Kidney tubule cell (primary cell): ENCODE data around the gene SLC25A51.
A peak's percentile ranks its signal among the peaks of the same experiment; 100 is the strongest.
"Not testable (repeated sequence)": the region's sequence is repeated elsewhere in the genome, so short reads cannot be mapped to it uniquely, and the experiment has no call there.

Source experiments
- DNase-seq: peaks from one replicate; pipeline ENCODE4 v3.0.0-alpha.2; 2018; ENCODE audit warnings: low spot score

Gene SLC25A51

DNA sequence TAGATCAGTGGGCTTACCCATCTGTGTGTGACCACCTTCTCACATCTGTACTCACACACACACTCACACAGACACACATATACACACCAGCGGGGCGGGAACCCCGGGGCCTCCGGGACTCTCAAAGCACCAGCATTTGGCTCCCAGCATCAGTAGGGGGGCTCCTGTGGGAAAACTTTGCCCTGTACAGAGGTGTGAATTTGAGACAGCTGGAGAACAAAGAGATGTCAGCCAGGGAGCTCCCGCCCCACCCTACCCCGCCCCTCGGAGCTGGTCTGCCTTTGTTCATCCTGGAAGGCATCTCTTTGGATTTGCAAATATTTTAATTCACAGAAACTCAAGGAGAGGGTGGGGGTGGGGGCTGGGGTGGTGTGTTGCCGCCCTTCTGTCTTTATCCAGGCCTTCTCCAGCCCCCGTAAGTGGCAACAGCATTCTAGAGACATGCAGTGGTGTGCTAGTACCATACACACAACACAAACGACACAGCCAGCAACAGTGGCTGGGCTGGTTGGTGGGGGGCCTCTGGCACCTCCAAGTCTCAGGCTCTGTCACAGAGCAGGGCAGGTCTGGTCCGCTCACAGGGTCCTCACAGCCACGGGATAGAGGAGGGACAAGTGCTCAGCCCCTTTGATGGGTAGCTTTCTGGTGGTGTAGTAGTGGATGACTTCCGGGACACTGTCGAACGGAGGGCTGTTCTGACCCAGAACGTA, 15.5 kb upstream of the SLC25A51 start:
- DNase-seq, result no peak

DNA sequence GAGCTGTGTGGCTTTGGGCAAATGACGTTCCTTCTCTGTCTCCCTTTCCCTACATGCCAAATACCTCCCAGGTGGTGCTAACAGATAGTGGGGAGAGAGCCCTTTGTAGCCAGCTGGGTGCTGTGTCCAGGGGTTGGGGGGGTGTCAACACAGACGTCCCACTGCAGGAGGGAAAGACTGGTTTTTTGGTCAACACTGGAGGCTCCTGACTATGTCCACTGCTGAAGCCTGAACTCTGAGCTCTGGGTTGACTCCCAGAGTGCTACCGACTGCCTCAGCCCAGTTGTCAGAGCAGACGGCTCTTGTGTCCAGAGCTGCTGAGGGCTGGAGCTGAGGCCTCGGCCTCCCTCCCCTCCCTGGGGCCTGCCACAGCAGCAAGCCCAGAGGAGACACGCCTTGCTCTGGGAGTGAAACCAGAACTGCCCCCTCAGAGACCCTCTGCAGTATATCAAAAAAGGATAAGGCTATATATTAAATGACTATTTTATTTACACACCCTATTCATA, 14.8 kb upstream of the SLC25A51 start:
- DNase-seq, result no peak

DNA sequence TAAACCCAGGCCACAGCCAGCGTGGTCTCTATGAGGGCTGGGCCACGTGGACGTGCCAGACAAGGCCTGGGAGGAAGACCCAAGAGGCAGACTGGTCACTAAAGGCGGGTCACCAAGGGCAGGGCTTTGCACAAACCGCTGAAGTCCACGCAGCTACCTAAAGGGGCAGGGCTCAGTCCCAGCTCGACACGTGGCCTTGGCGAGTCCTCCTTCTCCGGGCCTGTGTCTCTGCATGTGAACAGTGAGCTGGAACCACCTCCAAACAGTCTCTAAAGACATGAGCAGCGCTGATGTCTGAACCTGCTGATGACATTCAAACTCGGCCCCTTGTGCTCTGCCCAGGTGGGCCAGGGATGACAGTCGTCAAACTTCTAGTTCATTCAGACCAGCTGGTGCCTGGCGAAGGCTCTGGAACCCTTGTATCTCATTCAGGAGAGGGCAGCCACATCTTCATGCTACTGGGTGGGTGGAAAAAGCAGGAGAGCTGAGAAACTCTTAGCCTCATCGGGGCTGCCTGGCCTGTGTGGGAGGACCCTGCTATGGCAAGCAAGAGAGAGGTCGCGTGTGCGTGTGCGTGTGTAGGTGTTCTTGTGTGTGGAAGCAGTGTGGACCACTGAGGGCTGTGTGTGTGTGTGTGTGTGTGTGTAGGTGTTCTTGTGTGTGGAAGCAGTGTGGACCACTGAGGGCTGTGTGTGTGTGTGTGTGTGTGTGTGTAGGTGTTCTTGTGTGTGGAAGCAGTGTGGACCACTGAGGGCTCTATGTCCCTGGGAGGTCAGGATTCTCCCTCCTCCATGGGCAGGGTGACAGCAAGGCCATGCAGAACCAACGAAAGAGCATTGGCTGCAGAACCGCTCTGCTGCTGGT, 14.1 kb upstream of the SLC25A51 start:
- no peak for DNase-seq

DNA sequence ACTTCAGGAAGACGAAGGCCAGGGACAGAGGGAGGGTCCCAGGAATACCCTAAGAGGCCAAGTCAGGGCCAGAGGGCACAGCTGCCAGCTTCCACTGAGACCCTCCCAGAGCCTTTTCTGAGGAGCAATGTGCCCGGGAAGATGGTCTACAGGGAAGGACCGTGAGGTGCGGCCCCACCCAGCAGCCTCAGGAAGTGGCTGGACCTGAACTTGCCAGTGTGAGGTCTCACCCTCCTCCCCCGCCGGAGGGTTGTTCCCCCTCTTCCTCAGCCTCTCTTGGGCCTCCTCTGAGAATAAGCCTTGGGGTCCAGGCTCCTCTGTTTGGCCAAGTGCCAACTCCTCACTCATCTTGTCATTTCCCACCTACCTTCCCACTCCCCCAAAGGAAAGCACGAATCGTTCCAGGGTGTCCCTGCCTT, 13.4 kb upstream of the SLC25A51 start:
- DNase-seq, result no peak

DNA sequence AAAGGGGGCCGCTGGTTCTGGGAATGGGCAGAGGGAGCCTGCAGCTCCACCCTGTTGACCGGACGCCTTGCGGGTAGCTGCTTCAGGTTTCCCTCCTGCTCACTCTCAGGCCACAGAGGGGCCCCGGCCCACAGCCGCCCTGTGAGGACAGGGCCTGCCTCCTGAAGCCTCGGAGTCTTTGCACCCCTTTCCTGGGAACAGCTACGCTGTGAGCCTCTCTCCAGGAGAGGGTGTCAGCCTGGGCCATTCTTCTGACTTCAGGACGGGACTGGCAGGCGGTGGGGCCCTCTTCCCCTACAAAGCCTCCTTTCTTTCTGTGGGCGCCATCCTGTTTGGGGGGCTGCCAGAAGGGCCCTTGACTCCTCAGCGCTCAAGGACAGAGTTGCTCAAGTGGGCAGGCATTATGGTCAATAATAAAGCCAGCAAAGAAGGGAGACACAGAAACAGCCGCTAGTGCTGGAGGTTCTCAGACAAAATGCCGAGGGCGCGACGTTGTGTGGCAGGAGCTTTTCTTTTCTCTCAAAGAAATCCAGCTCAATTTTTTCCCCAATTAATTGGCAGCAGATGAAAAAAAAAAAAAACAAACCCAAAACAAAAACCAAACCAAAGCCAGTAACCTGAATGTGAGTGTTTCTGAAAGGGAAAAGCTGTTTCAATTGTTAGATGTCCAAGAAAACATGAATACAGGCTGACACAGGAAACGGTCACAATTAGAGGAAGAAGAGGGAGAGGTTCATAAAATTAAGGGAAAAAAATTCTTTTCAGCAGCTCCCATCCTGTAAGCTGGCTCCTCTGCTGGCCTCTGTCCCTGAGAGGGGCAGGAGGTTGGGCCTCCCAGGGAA, 12.8 kb upstream of the SLC25A51 start:
- DNase-seq, result no peak

DNA sequence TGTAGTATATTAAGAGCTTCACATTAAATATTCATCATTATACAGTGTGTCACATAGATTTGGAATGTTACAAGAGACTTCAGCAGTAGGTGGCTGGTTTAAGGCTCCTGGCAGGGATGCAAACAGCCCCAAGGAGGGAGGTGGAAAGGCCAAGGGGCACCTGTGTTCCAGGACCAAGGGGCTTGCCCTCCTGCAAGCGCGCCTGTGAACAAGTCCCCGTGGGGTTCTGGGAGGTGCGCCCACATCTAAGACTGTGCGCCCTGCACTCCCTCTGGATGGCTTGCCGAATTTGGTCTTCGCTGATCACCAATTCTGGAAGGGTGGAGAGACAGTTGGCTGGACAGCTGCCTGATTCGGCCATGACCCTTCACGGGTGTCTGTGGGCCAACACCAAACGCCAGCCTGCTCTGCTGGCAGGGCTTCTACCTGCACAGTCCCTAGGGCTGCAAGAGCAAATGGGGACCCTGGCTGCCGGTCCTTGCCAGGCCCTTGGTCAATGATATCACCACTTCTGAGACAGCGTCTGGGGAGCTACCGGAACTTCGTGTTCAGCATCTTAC, 12.1 kb upstream of the SLC25A51 start:
- no peak for DNase-seq

DNA sequence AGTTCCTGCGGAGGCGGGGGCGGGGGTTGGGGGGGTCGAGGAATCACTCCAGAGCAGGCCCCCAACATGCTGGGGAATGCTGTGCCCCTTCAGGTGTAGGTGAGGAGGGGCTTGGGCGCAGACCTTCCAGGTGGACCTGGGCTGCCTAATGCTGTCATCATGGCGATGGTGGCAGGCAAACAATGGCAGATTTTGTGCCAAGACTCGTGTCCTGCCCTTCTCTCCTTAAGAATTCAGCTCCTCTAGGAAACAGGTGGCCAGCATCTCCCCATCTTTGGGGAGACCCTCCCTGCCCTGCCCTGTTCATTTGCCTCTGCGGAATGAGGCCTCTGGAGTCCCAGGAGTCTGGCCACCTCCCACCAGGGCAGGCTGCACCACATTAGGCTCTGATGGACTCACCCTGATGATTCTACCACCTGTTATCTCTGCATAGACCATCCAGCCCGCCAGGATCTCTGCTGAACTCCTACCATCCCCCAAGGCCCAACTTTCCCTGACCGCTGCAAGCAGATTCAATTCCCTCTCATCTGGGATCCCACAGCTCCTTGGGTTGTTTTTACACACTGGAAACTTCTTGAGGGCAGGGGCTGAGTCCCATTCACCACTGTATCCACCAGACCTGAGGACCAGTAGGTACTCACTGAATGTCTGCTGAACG, 10.9 kb upstream of the SLC25A51 start:
- DNase-seq, result no peak

DNA sequence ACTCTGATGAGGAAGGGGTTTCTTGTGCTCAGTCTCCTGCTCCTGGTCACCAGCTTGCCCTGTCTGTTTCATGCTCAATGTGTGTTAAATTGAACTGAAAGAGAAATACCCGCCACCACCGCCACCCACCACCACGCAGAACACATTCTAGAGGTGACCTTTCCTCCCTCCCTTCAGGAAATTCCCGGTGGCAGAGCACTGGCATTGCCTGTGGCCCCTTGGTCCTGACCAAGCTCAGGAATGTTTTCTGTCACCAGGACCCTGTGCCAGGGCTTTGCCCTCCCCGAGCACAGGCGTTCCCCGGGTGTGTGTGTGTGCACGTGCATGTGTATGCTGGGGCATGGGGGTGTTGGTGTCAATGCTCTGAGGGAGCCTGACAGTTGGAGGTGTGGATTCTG, 10.2 kb upstream of the SLC25A51 start:
- no peak for DNase-seq

DNA sequence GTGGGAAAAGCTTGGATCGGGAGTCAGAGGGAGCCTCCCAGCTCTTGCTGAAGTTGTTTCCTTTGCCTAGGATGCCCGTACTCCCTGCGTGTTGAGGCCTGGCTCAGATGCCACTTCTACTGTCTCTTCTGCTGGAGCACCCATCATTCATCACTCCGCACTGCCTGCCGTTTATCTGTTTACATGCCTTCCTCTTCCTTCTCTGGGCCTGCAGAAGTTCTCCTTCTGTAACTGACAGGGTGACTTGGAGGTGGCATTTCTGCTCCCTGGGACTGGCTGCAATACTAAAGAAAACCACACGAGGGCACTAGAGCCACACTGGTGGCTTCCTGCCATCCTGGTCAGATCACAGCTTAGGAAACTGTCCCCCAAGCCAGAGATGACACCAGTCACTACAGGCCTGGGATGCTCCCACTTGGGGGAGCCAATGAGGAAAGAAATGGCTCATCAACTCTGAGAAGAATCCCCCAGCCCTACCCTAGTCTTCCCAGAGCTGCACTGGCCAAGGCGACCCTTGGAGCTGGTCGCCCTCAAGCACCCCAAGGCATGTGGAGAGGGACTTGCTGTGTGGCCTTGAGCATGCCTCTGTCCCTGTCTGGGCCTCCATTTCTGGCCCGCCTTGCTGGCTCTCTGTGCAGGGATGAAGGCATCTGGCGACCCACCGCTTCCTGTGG, 9.7 kb upstream of the SLC25A51 start:
- DNase-seq, result peak; percentile 82

DNA sequence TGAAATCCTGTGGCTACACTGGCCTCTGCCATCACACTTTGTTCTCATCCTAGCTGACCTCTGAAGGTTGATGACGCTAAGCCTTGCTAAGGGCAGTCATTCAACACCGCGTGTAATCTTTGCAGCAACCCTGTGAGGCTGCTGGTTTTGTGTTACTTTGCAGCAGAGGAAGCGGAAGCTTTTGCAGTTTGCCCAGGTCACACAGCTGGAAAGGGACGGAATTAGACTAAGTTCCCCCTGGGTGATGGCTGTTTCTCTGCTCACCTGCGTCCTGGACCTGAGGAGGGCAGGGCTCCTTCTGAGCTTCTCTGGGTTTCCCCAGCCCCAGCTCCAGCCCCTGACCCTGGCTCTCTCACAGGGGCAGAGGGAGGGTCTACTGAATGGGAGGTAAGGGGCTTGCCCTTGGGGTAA, 7.3 kb upstream of the SLC25A51 start:
- no peak for DNase-seq

DNA sequence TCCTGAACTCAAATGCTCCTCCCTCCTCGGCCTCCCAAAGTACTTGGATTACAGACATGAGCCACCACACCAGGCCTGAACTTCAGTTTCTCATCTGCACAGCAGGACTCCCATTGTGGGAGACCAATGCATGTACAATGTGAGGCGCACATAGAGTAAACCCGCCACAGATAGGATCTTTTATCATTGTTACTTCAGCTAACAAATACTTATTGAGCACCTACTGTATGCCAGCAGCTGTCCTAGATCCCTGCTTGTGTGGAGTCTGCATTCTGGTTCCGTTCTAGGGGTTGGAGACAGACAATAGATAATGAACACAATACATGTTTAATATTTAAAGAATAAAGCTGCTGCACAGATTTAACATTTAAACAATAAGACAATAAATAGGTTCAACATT, 6.3 kb upstream of the SLC25A51 start:
- DNase-seq, result no peak

DNA sequence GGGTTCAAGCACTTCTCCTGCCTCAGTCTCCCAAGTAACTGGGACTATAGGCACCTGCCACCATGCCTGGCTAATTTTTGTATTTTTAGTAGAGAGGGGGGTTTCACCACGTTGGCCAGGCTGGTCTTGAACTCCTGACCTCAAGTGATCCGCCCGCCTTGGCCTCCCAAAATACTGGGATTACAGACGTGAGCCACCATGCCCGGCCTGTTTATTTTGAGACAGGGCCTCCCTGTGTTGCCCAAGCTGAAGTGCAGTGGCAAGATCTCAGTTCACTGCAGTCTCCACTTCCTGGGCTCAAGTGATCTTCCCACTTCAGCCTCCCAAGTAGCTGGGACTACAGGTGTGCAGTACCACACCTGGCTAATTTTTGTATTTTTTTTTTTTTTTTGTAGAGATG, 5.9 kb upstream of the SLC25A51 start:
- DNase-seq, result not testable (repeated sequence)

DNA sequence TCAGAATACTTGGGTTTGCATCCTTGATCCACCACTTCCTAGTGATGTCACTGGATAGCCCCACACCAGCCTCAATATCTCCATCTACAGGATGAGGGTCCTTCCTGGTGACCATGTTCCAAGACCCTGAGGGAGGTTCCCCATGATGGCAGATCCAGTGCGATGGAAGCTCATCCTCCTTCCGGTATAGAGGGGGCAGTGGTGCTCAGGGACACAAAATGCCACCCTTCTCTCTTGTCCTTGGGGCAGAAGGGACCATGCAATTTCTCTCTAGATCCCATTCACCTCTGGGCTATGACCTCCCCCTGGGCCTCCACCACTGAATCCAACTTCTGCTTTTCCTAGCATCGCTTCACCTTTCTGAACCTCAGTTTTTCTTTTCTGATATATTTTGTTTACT, 5.4 kb upstream of the SLC25A51 start:
- DNase-seq, result no peak

DNA sequence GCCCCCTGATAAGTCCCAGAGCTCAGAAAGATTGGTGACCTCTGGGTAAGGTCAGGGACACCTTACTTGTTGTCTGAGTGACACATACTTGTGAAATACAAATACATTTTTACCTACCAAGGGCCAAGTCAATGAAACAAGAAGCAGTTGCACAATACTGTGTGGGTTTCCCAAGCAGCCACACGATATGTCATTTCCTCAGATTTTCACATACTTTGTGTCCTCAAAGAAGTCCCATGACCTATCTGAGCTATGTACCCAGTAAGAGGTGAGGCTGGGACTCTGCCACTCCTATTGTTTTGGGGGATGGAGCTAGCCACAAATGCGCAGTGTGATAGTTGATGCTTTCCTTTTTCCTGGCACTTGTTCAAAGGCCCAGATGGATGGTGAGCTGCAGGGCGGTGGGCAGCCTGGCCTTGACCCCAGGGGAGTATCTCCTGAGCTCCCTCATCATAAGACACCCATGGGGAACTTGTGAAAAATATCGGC, 4.8 kb upstream of the SLC25A51 start:
- DNase-seq, result peak; percentile 44

DNA sequence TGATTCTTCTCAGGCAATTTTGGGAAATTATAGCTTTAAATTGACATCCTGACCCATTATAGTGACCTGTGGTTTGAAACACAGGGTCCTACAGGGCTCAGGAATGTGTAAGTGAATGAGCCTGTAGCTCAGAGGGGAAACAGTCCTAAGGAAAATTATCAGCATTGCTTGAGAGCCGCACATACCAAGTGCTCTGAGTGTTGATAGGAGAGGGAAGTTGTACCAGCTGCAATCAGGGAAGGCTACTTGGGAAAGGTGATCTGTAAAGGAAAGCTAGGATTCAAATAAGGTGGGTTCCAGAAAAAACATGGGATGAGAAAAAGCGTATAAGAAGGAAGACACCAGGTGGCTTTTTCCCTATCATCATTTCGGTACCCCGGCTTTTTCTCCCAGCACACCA, 4.4 kb upstream of the SLC25A51 start:
- no peak for DNase-seq

DNA sequence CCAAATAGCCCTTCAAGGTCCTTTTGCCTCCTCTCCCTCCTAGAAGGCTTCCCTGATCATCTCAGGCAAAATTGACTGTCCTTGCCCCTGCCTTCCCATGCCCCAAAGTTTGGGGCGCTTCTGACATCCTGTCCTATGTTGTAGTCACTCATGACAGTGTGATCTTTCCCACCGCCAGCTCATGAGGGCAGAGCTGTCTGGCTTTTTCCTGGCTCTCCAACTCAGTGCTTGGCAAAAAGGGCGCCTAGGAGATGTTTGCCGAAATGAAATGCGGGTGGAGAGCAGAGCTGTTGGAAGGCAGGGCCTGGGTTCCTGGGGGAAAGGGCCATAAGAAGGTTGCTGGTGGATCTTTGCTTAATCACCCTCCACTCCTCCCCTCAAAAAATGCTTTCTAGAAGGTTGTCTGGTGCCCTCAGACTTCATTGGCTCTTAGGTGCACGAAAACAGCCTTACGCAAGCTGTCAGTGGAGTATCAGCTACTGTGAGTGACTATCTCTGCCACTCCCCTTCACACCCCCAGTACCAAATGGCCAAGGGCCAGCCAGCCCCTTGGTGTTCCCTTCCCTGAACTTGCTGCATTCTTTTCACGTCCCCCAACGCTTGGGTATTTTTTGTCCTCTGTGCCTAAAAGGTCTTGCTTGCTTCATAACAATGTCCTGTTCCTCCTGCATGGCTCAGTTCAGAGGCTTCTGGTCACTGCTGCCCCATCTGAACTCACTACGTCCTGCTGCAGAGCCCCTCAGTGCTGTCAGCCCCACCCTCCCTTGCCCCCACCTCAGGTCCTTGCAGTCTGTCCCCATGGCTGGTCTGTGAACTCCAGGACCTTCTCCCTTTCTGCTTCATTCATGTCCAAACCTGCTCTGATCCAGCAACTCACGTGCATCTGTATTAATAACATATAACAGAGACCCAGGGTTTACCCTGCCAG, 2.6 kb upstream of the SLC25A51 start:
- DNase-seq, result no peak

DNA sequence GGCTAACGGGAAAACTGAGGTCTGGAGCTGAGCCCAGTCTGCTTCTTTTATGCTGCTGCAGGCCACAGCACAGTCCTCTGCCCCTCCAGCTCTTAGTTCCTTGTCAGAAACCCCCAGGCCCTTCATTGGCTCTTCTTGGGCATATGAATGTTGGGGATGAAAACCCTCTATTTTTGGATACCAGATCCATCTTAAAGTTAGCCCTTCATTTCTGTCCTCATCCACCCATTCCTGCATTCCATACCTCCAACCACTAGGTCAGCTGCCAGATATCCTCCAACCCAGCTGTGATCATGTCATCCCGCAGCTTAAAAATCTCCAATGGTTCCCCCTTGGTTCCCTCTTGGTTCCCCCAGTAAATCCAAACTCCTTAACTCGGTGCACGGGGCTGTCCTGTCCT, 1.8 kb upstream of the SLC25A51 start:
- DNase-seq, result no peak

DNA sequence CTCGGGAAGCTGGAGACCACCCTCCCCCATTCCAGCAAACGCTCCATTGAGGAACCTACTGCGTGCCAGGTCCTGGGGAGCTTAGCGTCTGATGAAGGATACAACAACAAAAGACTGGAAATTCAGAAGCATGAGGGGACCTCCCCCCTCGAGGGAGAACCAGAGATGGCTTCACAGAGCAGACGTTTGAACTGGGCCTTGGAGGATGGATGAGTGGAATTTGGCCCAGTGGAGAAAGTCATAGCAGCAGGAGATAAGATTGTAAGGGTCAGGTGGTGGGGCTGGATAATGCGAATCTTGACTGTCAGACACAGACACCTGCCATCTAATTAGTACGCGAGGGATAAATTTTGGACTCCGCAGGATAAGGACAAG, 1.2 kb upstream of the SLC25A51 start:
- no peak for DNase-seq

DNA sequence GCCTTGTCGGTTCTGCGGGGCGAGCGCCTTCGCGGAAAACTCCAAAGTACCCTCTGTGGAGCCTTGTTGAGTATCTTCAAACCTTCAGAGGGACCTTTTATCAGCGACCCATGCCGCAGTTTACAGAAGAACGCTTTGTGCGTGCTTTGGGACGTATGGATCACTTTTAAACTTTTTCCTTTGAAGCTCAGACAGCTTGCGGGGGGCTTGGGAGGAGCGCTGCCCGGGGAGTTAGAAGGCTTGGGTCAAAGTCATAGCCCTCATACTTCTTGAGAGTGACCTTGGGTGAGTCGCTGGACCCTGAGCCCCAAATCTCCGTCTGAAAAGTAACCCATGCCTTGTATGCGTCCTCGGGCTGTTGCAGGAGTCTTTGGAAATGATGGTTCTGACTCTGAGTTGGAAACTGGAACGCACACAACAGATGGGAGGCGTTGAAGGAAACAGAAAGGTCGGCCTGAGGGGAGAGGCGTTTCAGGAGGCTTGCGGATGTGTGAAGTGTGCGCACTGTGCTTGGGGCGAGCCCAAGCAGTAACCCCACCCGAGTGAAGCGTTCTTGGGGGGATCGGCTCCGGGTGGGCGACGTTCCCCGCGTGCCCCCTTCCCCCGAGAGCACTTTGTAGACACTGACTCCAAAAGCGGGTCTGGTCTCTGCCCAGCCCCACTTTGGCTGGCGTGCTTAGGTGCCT, 661 bp upstream of the SLC25A51 start:
- peak; percentile 46 for DNase-seq
